ENCODE results near the gene BMP7. TPM values are rescaled to one million over a fixed set of nuclear protein-coding genes. Genes with fewer than 3 reads are reported as not detected.
A peak's percentile ranks its signal among the peaks of the same experiment; 100 is the strongest.

Gene BMP7
- total and polyA plus RNA-seq, 2 experiments from 2014 or later, result 15.9 to 22.8 TPM

GRCh38 chr20:57261457-57262251 is 4.8 kb downstream of the BMP7 start (continued):
- TF ChIP-seq JUNB (IDR thresholded peaks at IDR 0.05; ENCODE audit: unreplicated experiment), result no peak
- TF ChIP-seq ZNF114 (CRISPR knock-in tag; IDR thresholded peaks at IDR 0.05), result no peak
- TF ChIP-seq CTCF (conservative IDR thresholded peaks at IDR 0.05; ENCODE audit: low read depth in 2 of 2), result no peak

DNA sequence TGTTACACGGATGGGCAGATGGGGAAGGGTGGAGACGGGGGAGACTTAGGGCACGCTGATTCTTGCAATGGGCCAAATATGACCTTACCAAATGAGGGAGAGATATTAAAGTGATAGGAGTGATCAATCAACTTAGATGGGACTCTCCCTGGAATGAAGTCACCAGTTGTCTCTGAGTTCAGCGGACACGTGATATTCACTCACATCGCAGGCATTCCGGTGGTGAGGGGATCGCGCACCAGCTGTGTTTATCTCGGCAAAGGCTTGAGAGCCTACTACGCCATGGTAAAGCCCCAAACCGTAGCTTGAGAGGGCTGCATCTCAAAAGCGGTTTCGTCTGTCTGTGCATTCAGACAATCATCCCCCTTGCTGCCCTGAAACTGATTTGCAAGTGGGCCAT is 5.5 kb downstream of the BMP7 start:
- ATAC-seq (no peak), DNase-seq (ENCODE audit: low spot score) (peak; percentile 60)
- no peaks in the 10 kb centered on the region for H3K9me2 ChIP-seq (ENCODE audit: insufficient read depth)
- peak overlapping the region; percentile 88; the same call in 1 of the 2 replicates for H3K4me3 ChIP-seq
- H3K36me3 ChIP-seq (ENCODE audit: insufficient read depth), result no peaks in the 10 kb centered on the region
- H3K4me2 ChIP-seq, result peak overlapping the region; percentile 96
- Mint-ChIP-seq H3K27me3 (ENCODE audit: insufficient read depth, low read depth, poor library complexity) (peaks cover 80% of the 10 kb centered on the region), H3K27ac (no peak overlapping the region), H3K4me1 (peaks cover 76% of the 10 kb centered on the region), H3K4me3 (peak overlapping the region; percentile 50), H3K9me3 (no peaks in the 10 kb centered on the region), H3K36me3 (ENCODE audit: low read depth) (no peaks in the 10 kb centered on the region)
- peaks cover 45% of the 10 kb centered on the region for H3K79me2 ChIP-seq (replicated peaks; ENCODE audit: insufficient read depth)
- 0 out of 2 replicates have a peak, but pooled peaks cover 9% of the 10 kb centered on the region for H4K20me1 ChIP-seq (replicated peaks; ENCODE audit: insufficient read depth)
- peaks cover 8% of the 10 kb centered on the region; the same call in 1 of the 2 replicates for H3F3A ChIP-seq (replicated peaks; ENCODE audit: low read depth)
- peaks cover 75% of the 10 kb centered on the region for H3K4me1 ChIP-seq (ENCODE audit: insufficient read depth)
- H3K27ac ChIP-seq (ENCODE audit: low read depth), result no peak overlapping the region
- H2AFZ ChIP-seq, result no peak overlapping the region
- peaks cover 51% of the 10 kb centered on the region for H3K27me3 ChIP-seq (ENCODE audit: insufficient read depth)
- TF ChIP-seq EZH2phosphoT487 (IDR thresholded peaks at IDR 0.05; ENCODE audit: unreplicated experiment), result no peak
- no peak for TF ChIP-seq ZNF331 (CRISPR knock-in tag; IDR thresholded peaks at IDR 0.05; ENCODE audit: low read depth)
- no peak for TF ChIP-seq REST (IDR thresholded peaks at IDR 0.05; ENCODE audit: unreplicated experiment)
- TF ChIP-seq, protein P1, sequence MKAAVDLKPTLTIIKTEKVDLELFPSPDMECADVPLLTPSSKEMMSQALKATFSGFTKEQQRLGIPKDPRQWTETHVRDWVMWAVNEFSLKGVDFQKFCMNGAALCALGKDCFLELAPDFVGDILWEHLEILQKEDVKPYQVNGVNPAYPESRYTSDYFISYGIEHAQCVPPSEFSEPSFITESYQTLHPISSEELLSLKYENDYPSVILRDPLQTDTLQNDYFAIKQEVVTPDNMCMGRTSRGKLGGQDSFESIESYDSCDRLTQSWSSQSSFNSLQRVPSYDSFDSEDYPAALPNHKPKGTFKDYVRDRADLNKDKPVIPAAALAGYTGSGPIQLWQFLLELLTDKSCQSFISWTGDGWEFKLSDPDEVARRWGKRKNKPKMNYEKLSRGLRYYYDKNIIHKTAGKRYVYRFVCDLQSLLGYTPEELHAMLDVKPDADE (IDR thresholded peaks at IDR 0.05), result no peak
- no peak for TF ChIP-seq JUNB (IDR thresholded peaks at IDR 0.05; ENCODE audit: unreplicated experiment)
- TF ChIP-seq, protein P2, sequence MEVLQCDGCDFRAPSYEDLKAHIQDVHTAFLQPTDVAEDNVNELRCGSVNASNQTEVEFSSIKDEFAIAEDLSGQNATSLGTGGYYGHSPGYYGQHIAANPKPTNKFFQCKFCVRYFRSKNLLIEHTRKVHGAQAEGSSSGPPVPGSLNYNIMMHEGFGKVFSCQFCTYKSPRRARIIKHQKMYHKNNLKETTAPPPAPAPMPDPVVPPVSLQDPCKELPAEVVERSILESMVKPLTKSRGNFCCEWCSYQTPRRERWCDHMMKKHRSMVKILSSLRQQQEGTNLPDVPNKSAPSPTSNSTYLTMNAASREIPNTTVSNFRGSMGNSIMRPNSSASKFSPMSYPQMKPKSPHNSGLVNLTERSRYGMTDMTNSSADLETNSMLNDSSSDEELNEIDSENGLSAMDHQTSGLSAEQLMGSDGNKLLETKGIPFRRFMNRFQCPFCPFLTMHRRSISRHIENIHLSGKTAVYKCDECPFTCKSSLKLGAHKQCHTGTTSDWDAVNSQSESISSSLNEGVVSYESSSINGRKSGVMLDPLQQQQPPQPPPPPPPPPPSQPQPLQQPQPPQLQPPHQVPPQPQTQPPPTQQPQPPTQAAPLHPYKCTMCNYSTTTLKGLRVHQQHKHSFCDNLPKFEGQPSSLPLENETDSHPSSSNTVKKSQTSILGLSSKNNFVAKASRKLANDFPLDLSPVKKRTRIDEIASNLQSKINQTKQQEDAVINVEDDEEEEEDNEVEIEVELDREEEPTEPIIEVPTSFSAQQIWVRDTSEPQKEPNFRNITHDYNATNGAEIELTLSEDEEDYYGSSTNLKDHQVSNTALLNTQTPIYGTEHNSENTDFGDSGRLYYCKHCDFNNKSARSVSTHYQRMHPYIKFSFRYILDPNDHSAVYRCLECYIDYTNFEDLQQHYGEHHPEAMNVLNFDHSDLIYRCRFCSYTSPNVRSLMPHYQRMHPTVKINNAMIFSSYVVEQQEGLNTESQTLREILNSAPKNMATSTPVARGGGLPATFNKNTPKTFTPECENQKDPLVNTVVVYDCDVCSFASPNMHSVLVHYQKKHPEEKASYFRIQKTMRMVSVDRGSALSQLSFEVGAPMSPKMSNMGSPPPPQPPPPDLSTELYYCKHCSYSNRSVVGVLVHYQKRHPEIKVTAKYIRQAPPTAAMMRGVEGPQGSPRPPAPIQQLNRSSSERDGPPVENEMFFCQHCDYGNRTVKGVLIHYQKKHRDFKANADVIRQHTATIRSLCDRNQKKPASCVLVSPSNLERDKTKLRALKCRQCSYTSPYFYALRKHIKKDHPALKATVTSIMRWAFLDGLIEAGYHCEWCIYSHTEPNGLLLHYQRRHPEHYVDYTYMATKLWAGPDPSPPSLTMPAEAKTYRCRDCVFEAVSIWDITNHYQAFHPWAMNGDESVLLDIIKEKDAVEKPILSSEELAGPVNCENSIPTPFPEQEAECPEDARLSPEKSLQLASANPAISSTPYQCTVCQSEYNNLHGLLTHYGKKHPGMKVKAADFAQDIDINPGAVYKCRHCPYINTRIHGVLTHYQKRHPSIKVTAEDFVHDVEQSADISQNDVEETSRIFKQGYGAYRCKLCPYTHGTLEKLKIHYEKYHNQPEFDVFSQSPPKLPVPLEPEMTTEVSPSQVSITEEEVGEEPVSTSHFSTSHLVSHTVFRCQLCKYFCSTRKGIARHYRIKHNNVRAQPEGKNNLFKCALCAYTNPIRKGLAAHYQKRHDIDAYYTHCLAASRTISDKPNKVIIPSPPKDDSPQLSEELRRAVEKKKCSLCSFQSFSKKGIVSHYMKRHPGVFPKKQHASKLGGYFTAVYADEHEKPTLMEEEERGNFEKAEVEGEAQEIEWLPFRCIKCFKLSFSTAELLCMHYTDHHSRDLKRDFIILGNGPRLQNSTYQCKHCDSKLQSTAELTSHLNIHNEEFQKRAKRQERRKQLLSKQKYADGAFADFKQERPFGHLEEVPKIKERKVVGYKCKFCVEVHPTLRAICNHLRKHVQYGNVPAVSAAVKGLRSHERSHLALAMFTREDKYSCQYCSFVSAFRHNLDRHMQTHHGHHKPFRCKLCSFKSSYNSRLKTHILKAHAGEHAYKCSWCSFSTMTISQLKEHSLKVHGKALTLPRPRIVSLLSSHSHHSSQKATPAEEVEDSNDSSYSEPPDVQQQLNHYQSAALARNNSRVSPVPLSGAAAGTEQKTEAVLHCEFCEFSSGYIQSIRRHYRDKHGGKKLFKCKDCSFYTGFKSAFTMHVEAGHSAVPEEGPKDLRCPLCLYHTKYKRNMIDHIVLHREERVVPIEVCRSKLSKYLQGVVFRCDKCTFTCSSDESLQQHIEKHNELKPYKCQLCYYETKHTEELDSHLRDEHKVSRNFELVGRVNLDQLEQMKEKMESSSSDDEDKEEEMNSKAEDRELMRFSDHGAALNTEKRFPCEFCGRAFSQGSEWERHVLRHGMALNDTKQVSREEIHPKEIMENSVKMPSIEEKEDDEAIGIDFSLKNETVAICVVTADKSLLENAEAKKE (CRISPR knock-in tag; IDR thresholded peaks at IDR 0.05), result no peak
- no peak for TF ChIP-seq STAT1 (IDR thresholded peaks at IDR 0.05; ENCODE audit: unreplicated experiment)

Data from GM23338 (cell line).